GM12878 (cell line): ENCODE results near the gene NR6A1. TPM values are rescaled to one million over a fixed set of nuclear protein-coding genes. Genes with fewer than 3 reads are reported as not detected.

Experiments used
- BCLAF1 ChIP-seq: fragments of 450-650 bp; IDR thresholded peaks from 2 replicates; pipeline ENCODE4 v1.6.1; 2017; ENCODE audit warnings: antibody characterized with exemption, mild to moderate bottlenecking, moderate library complexity
- CHD1 ChIP-seq: IDR thresholded peaks from 2 replicates; pipeline ENCODE4 v1.6.1; 2012; ENCODE audit warnings: low read depth, low read length, improper control_type of control experiment
- CREM ChIP-seq: IDR thresholded peaks from 2 replicates; pipeline ENCODE4 v1.6.1; 2014; ENCODE audit warnings: antibody characterized with exemption, low read depth
- IRF4 ChIP-seq: IDR thresholded peaks from 2 replicates; pipeline ENCODE4 v1.6.1; 2011; ENCODE audit warnings: low read depth, low read length
- KAT2A ChIP-seq: conservative IDR thresholded peaks from 2 replicates; pipeline ENCODE4 v1.6.1; 2011; ENCODE audit warnings: low read depth, low read length; ENCODE audit not compliant: control insufficient read depth
- PAX8 ChIP-seq: fragments of 450-650 bp; IDR thresholded peaks from 2 replicates; pipeline ENCODE4 v1.6.1; 2017; ENCODE audit warnings: mild to moderate bottlenecking, moderate library complexity
- RELA ChIP-seq: fragments of 450-650 bp; IDR thresholded peaks from 2 replicates; pipeline ENCODE4 v1.8.0; 2014; ENCODE audit warnings: borderline replicate concordance; ENCODE audit not compliant: partially characterized antibody
- REST ChIP-seq: IDR thresholded peaks from 2 replicates; pipeline ENCODE4 v1.6.1; 2012; ENCODE audit warnings: mild to moderate bottlenecking, low read depth, low read length
- SRF ChIP-seq, 2 experiments: IDR thresholded peaks; 2 replicates each; pipeline ENCODE4 v1.6.1; 2011; ENCODE audit warnings: low read depth in 2 of 2, low read length in 2 of 2, mild to moderate bottlenecking in 1 of 2, moderate library complexity in 1 of 2
- SUPT20H ChIP-seq: IDR thresholded peaks from 2 replicates; pipeline ENCODE4 v1.6.1; 2011; ENCODE audit warnings: low read depth, mild to moderate bottlenecking, low read length, moderate library complexity, borderline replicate concordance; ENCODE audit not compliant: control insufficient read depth
- WRNIP1 ChIP-seq: IDR thresholded peaks from 2 replicates; pipeline ENCODE4 v1.6.1; 2011; ENCODE audit warnings: low read depth, low read length, improper control_type of control experiment, borderline replicate concordance
- ZBTB40 ChIP-seq: fragments of 450-650 bp; IDR thresholded peaks from 2 replicates; pipeline ENCODE4 v1.6.1; 2016; ENCODE audit warnings: mild to moderate bottlenecking, moderate library complexity, borderline replicate concordance
- ZNF24 ChIP-seq: fragments of 450-650 bp; IDR thresholded peaks from 2 replicates; pipeline ENCODE4 v1.6.1; 2017; ENCODE audit warnings: antibody characterized with exemption, mild to moderate bottlenecking
- ZSCAN29 ChIP-seq: fragments of 450-650 bp; IDR thresholded peaks from 2 replicates; pipeline ENCODE4 v1.6.1; 2017; ENCODE audit warnings: mild to moderate bottlenecking, moderate library complexity
- polyA plus RNA-seq, 11 experiments: library from polyadenylated mRNA; depleted of rRNA in 4 of 11; unstranded in 6 of 11; stranded (reverse) in 5 of 11; fragments of >200 nt; fragmentation: Nextera tagmentation in 4 of 11; fragmentation: Illumina TruSeq in 1 of 11; extraction: Ambion mirVana in 4 of 11; extraction: Trizol in 1 of 11; gene quantifications; 1 replicate in 1 of 11; 2 replicates in 10 of 11; pipeline versions ENCODE4 v1.2.1 to v1.2.3, GENCODE V29; 2011 to 2016; ENCODE audit warnings: inconsistent platforms in 2 of 11, missing spikeins in 2 of 11, low read depth in 1 of 11
- total RNA-seq, 4 experiments: library from RNA; depleted of rRNA in 3 of 4; stranded (reverse); fragments of >200 nt in 3 of 4; fragmentation: Illumina TruSeq in 1 of 4; extraction: Trizol in 1 of 4; gene quantifications; 2 replicates each; pipeline versions ENCODE4 v1.2.1 to v1.2.3, GENCODE V29; 2013 to 2021
- TF ChIP-seq, protein P1 (sequence below): IDR thresholded peaks from 2 replicates; pipeline ENCODE4 v1.6.1; 2012; ENCODE audit warnings: low read length, inconsistent platforms

Gene NR6A1
- total and polyA plus RNA-seq, 10 of the 15 experiments (the other 5 are each of a cell fraction or from before 2014, with no cell fraction given), result 1.2 to 9.2 (median 4.6) TPM

DNA sequence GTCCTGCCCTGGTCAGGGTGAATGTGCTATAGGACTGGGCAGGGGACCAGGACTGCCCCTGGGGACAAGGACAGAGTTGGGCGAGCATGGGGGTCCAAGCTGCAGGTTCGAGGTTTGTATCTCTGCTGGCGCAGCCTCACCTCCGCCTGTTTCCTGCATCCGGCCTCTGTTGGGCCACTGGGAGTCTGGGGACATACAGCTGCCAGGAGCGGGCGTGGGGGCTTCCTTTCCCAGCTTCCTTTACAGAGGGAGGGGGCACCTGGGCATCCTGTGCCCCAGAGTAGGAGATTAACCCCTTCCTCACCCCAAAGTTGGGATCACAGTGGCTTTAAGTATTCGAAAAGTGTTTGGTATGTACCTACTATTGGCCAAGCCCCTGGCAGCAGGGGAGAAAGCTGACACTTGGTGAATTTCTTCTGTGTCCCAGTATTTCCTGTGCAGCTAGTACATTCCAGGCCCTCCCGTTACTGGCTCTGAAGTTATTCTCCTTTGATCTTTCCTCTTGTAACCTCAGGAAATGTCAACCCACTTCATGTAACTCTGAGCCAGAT, 24.8 kb upstream of the NR6A1 start (continued):
- TF ChIP-seq ZBTB40 (no peak), ZNF24 (no peak), WRNIP1 (no peak), CHD1 (no peak), PAX8 (no peak), RELA (no peak), IRF4 (no peak), REST (no peak), KAT2A (no peak), BCLAF1 (no peak), CREM (no peak), SUPT20H (no peak), ZSCAN29 (no peak), SRF (IDR thresholded peaks at IDR 0.05; ENCODE audit: low read depth in 2 of 2, low read length in 2 of 2) (no peak)
- TF ChIP-seq, protein P1, sequence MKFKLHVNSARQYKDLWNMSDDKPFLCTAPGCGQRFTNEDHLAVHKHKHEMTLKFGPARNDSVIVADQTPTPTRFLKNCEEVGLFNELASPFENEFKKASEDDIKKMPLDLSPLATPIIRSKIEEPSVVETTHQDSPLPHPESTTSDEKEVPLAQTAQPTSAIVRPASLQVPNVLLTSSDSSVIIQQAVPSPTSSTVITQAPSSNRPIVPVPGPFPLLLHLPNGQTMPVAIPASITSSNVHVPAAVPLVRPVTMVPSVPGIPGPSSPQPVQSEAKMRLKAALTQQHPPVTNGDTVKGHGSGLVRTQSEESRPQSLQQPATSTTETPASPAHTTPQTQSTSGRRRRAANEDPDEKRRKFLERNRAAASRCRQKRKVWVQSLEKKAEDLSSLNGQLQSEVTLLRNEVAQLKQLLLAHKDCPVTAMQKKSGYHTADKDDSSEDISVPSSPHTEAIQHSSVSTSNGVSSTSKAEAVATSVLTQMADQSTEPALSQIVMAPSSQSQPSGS, result no peak
